A204.1 (cell line): ENCODE measurements around the gene RAB19.

Experiments used
- FAIRE-seq: peaks from 2 replicates; lab custom pipeline; 2012; peaks lifted over from hg19 to GRCh38; lab: Jason Lieb, UNC

The RAB19 gene, protein sequence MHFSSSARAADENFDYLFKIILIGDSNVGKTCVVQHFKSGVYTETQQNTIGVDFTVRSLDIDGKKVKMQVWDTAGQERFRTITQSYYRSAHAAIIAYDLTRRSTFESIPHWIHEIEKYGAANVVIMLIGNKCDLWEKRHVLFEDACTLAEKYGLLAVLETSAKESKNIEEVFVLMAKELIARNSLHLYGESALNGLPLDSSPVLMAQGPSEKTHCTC

DNA sequence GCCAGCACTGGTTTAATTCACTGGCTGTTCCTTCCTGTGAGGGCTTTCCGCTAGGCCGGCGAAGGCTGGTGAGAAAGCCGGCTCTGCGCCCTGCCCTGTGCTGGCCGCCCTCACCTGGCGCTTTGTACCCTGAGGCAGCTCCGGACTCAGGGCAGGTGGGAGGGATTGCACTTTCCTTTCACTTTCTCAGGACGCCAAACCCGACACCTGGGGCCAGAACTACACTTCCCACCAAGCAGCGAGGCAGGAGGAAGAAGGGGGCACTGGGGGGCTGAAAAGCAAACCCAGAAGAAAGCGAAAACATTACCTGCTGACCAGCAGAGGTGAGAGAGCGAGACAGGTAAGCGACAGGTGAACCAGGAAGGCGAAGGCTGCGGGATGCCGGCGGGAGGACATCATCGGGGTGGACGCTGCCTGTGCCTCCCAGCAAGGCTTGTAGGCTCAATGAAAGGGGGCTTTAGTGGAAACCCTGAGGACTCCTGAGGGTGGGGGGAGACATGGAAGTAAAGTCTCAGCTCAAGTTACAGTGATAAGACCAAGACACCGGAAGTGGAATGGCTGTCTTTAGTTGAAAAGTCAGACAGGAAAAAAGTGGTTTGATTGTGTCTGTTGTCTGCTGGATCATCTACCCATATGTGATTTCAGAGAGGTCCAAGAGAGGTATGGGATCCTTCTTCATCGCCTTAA, at the start of gene RAB19:
Gene RAB19, plus strand, starts transcription at position 181 of the 687 bp plus-strand sequence. CDS start 3,589 bp downstream, outside the sequence.
- no peak for FAIRE-seq

DNA sequence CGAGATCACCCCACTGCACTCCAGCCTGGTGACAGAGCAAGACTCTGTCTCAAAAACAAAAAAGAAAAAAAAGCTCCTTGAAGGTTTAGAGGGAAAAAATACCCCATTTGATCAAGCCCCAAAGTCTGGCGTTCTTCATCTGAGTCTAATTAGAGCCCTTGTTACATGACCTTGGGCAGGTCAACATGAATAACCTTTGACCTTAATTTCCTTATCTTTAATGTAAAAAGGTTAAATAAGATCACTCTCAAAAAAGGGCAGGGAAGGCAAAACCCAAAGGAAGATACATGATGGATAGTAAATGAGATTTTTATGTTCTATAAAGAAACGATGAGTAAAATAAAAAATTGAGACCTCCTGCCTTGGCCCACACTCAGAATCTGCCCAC, 45.8 kb upstream of the RAB19 start:
- FAIRE-seq, result no peak

DNA sequence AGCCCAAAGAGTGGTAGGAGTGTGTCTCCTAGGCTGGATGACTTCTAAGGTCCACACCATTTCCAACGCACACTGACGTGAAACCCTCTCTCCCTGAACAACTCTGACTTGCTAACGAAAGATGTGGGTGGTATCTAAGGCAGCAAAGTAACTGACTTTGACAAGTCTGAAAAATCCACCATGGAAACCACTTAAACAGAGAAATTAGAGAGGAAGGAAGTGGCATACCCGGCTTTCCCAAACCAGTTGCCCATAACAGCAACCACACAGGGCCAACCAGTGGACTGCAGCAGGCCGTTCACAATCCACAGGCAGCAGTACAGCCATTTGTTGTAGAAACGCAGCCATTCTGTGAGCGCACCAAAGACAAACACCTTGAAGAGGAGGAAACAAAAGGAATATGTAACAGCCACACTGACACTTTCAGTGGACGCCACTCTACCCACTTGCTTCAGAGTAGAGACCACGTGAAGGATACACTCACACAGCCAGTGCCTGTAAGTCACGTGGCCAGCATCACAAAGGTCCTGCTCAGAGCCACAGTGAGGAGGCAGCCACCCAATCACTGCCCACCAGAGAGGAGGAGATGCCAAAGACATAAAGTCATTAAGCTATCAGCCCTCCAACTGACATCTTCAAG, 45.3 kb upstream of the RAB19 start:
- no peak for FAIRE-seq

DNA sequence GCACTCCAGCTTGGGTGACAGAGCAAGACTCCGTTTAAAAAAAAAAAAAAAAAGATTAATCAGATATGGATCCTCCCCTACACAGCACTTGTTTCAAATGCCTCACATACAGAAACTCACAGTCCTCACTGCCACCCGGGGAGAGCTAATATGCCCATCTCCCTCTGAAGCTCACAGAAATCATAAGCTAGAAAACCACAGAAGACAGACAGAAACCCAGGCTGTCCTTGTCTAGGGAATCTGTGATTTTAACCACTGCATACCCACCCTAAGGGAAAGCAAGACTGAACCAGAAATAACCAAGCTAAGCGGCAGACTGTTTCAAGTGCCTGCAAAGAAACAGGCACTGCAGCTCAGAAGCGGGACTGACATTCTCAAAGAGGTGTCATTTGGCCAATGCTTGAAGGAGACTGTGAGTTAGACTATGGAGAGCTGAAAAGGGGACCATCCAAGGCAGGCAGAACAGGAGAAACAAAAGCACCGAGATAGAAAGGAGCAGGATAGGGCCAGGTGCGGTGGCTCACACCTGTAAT, 43.1 kb upstream of the RAB19 start:
- FAIRE-seq, result no peak

DNA sequence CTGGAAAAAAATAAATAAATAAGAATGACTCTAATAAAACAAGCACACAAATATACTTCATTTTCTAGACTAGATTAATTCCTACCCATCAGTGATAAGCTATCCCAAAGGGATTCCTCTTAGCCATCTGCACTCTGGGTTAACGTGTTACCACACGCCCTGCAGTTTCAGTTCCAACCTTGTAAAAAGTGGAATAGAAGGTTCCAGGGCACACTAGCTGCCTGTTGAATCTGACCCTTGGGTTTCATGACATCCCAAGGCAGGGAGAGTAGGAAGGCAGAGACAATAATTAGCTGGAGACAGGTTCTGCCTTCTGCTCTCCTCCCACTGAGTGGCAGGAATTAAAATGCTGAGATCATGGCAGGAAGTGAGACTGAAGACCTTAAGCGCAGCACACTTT, 39.0 kb upstream of the RAB19 start:
- no peak for FAIRE-seq

DNA sequence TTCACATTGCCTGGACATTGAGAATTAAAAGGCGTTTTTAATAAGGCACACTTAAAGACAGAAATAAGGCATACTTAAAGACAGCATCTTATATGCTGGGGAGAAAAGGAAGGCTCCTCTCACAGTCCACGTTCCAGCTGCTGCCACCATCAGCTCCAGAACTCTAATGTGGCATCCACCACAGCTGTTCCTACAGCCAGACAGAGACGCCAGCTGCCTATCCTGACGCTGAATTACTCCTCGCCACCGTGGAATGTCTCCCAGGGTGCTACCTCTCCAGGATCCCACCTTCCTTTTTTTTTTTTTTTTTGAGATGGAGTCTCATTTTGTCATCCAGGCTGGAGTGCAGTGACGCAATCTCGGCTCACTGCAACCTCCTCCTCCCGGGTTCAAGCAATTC, 36.3 kb upstream of the RAB19 start:
- FAIRE-seq, result no peak

DNA sequence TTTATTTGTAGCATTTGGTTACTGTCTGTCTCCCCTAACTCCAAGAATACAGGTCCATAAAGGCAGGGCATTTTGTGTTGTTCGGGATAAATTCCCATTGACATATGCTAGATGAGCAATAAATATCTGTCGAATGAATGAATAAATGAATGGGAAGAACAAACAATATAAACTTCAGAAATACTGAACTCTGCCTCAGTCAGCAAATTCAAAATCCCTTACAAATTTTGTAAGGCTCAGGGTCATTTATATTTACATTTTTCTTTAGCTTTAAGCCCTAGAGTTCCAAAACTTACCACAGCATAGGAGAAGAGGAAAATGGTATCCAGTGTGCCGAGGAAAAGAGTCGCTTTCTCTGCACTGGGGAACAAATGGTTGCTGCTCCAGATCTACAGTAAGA, 34.6 kb upstream of the RAB19 start:
- FAIRE-seq, result no peak

DNA sequence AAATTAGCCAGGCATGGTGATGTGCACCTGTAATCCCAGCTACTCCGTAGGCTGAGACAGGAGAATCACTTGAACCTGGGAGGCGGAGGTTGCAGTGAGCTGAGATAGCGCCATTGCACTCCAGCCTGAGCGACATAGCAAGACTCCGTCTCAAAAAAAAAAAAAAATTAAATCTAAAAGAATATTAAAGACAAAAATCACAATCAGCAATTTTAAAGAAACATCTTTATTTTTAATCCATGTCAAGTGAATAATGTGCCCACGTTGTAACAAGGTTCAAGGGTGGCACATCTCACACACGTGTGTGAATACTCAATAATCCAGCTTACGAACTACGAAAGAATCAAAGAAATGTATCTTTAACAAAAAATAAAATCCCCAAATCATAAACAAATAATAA, 28.5 kb upstream of the RAB19 start:
- no peak for FAIRE-seq

DNA sequence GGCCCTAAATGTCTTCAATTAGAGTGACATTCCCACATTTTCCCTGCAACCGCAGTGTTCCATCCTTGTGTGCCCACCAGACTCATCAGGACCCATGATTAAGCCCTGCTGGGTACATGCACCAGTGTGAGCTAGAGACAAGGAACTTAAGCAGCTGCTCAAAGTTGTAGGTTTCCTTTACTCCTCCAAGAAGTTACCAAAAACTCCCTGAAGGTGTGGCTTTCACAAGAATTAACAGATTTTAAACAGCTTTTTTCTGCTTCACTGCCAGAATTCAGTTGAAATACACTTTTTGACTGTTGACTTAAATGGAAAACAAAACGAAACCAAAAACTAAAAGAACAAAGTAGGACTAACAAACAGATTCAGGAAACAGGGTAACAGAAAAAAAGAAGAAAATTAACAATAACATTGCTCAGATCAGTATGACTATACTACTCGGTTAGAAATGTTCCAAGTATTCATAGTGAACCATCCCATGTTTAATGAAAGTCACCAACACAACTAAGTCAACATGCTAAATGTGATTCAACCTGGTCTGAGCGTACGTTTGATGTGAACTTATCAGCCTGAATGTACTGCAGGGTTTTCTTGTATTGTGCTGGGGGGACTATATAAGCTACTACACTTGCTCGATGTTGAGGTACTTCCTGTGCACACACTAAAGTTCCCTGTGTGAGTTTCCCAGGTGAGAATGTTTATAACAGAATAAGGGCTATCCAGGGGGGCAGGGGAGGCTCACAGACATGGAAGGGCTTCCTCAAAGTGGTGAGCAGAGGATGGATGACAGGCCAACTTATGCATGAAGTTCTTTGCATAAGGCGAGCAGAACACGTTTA, 27.7 kb upstream of the RAB19 start:
- no peak for FAIRE-seq

DNA sequence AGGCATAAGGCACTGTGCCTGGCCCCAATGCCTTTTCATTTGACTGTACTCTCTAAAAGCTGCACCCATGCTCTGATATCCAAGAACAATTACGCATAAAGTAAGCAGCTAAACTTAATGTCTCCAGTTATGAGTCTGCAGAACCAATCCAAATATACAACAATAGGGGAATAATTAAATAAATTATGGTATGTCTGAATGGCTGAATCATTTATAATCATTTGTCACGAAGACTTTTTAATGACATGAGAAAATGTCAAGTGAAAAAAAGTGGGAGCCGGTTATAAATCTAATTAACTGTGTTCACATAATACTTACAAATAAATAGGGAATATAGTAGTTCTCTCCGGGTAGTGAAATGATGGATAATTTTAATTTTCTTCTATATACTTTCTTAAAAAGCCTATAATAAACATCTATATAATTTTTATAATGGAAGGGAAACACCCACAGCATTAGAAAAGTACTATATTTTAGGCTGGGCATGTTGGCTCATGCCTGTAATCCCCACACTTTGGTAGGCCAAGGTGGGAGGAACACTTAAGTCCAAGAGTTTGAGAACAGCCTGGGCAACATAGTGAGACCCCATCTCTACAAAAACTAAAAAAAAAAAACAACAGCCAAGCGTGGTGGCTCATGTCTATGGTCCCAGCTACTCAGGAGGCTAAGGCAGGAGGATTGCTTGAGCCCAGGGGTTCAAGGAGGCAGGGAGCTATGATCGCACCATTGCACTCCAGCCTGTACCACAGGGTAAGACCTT, 19.7 kb upstream of the RAB19 start:
- FAIRE-seq, result peak; percentile 29

DNA sequence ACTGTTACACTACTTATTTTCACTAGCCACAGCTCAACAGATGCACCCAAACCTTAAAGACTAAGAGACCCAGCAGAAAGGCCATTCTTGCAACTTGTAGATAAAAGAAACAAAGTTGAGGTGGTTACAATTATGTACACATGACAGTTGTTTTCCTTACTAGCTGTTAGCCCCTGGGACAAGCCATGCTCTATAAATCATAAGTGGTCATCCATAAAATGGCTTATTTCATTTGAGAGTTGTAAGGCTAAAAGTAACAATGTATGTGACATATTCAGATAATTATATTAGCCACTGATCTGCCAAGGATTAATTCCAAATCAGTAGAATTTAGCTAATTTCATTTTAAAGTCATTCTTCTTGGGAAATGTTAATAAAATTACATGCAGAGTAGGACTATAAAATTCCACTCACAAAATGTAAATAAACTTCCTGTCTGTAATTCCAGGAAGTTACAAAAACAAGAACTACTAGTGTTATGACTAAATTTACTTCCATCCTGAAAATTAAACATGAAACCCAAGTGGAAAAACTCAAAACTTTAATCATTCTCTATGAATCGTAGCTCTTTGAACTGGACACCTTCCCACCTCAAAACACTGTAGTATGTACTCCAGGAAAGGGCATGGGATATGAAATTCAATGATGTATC, 18.8 kb upstream of the RAB19 start:
- FAIRE-seq, result no peak

DNA sequence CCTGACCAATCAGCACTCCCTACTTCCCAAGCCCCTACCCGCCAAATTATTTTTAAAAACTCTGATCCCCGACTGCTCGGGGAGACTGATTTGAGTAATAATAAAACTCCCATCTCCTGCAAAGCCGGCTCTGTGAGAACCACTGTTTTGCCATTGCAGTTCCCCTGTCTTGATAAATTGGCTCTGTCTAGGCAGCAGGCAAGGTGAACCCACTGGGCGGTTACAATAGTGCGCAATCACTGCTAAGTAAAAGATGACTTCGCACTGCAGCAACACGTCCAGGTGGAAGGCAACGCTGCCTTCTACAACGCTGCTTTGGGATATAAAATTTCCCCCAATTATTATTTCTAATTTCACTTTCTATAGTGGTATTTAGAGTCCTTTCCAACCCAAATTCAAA, 14.4 kb upstream of the RAB19 start:
- FAIRE-seq, result no peak

DNA sequence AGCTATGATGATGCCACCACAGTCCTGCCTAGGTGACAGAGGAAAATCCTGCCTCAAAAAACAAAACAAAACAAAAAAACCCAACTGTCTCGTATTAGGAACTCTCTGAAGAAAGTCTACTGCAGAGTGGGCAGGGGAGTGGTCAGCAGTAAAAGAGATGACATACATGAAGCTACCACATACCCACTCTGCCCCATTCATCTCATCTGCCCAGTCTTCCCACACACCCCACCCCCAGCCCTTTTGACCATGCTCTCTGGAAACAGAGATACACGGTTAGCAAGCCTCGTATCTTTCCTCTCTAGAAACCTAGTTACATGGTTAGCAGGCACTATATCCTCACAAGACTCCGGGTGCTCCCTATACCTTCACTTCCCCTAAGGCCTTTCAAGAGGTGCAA, 13.8 kb upstream of the RAB19 start:
- FAIRE-seq, result no peak

DNA sequence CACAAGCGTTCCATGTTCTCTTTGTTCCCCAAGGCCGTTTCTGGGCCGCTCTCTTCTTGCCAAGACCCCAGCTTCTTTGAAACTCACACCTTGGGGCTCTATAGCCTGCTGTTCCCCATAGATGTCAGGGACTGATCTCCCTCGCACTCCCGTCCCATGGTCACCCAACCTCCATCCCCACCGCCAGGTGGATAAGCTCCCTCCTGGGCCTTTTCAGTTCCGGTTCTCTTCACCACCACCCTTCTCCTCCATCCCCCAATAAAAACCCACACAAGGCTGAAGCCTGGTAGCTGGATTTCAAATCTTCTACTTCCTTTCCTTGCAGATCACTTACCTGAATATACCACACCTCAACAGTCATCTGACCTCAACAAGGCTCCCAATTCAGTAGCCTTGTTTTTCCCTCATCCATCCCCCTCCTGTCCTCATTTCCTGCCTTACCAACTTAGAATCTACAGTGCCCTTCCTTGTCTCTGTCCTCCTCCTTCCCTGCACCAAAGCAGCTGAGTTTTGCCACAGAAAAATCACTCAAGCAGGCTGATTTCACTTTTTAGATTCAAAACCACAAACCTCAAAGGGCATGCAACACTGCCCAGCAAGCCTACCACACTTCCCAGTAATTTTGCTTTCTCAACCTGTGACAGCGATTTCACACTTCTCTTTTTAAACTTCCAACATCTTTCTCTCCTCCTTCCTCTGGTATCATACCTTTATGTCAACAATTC, 13.2 kb upstream of the RAB19 start:
- no peak for FAIRE-seq

DNA sequence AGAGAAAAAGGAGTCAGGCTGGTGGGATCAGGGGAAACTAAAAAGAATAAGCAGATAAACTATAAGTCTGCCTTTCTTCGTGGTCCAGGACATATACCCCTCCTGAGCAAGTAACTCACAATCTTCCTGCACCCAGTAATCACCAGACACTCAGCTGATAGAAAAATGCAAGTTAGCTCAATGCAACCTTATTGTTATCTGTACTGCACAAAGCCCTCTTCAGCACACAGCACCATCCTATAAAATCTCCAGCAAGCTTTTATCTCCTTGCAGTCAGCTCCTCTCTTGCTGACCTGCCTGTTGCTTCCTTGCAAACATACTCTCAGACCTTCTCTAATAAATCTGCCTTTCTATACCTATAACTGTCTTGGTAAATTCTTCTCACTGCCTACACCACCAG, 12.2 kb upstream of the RAB19 start:
- FAIRE-seq, result no peak

DNA sequence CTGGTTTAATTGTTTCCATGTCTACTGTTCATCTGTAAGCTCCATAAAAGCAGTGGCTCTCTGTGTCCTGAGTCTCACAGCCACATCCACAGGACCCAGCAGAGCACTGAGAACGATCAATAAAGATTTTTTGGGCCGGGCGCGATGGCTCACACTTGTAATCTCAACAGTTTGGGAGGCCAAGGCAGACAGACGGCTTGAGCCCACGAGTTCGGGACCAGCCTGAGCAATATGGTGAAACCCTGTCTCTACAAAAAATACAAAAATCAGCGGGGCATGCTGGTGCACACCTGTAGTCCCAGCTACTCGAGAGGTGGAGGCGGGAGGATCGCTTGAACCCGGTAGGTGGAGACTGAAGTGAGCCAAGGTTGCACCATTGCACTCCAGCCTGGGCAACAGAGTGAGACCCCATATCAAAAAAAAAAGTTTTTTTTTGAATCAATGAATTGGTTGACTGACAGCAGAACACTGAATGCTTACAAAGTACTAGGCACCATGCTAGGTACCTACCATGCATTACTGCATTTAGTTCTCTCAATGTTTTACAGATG, 10.0 kb upstream of the RAB19 start:
- FAIRE-seq, result no peak

DNA sequence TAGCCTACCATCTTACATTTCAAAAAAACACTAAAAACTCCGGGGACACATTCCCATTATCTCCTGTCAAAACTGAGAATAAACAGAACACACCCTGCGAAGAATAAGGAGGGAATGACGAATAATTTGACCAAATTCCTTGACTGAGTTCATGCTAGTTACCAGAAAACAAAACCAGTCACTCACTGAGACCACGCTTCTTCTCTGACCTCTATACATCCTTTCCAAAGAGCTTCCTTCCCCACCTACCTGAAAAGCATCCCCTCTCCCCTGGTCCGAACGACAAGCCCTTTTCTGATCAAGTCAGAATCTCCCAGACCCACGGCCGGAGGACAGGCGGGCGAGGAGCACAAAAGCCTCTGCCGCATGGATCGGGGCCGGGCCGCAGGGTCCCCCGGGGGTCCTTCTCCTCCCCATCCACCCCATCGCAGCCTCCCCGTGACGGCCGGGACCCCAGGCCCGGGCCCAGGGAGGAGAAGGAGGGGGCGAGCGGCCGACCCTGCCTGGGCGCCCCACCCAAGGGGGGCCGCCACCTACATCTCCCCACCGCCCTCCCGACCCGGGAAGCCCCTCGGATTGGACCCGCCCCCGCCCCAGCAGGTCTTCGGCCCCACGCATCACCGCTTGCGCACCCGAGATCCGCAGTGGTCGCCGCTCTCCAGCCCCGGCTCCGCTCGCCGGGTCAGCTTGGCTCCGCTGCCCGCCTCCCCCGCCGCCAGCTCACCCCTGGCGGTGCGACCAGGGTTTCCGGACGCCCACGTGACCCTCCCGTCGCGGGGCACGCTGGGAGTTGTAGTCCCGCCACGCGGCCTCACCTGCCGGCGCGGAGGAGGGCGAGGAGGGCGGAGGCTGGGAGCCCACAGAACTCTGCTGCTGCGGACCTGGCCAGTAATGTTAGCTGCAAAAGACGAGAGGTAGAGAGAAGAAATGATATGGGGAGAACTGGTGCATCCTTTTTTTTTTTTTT, 5.8 kb upstream of the RAB19 start, which contains the start of gene SLC37A3:
Gene SLC37A3, minus strand, starts transcription at position 747 of the 967 bp plus-strand sequence. CDS start 16,004 bp downstream, outside the sequence.
- no peak for FAIRE-seq

DNA sequence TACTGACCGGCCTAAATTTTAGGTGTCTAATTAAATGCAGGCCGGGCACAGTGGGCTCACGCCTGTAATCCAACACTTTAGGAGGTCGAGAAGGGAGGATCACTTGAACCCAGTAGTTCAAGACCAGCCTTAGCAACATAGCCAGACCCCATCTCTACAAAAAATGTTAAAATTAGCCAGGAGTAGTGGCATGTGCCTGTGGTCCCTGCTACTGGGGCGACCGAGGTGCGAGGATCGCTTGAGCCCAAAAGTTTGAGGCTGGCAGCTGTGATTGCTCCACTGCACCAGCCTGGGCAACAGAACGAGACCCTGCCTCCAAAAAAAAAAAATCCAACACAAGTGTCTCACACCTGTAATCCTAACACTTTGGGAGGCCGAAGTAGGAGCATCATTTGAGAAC, 5.0 kb upstream of the RAB19 start:
- no peak for FAIRE-seq

DNA sequence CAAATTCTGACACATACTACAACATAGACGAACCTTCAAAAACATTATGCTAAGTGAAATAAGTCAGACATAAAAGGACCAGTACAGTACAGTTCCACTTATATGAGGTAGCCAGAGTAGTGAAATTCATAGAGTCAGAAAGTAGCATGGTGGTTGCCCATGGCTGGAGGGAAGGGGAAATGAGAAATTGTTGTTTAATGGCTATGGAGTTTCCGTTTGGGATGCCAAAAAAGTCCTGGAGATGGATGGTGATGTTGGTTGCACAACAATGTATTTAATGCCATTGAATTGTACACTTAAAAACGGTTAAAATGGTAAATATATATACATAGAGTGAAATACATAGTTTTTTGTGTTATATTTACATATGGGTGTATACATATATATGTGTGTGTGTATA, 3.5 kb upstream of the RAB19 start:
- FAIRE-seq, result no peak
